Spleen (tissue), 11 donors: ENCODE results near the gene CCDC102A. TPM values are rescaled to one million over a fixed set of nuclear protein-coding genes. Genes with fewer than 3 reads are reported as not detected.

Experiments
- DNase-seq: peaks from one replicate; pipeline ENCODE4 v3.0.0-alpha.2; 2020
- H3K27ac ChIP-seq, 8 donors: fragments of 200-600 bp; sonication (generic) in 7 of 8; 1 replicate in 4 of 8; 2 replicates in 4 of 8; pipeline versions ENCODE4 v1.5.0 to v1.8.0; 2016 to 2021; ENCODE audit warnings: inconsistent platforms in 4 of 8, mild to moderate bottlenecking in 4 of 8, moderate library complexity in 1 of 8
- H3K27me3 ChIP-seq, 7 donors: fragments of 200-600 bp; sonication (generic) in 6 of 7; replicated peaks in 1 of 7; 1 replicate in 4 of 7; 2 replicates in 3 of 7; pipeline versions ENCODE4 v1.5.0 to v1.8.0; 2016 to 2021; ENCODE audit warnings: inconsistent platforms in 3 of 7, mild to moderate bottlenecking in 1 of 7
- H3K36me3 ChIP-seq, 6 donors: fragments of 200-600 bp; sonication (generic) in 5 of 6; 1 replicate in 4 of 6; 2 replicates in 2 of 6; pipeline versions ENCODE4 v1.5.0 to v1.8.0; 2016 to 2021; ENCODE audit warnings: inconsistent platforms in 2 of 6
- H3K4me1 ChIP-seq, 6 donors: fragments of 200-600 bp; sonication (generic) in 5 of 6; 1 replicate in 3 of 6; 2 replicates in 3 of 6; pipeline versions ENCODE4 v1.5.0 to v1.8.0; 2016 to 2021; ENCODE audit warnings: inconsistent platforms in 3 of 6
- H3K4me3 ChIP-seq, 8 donors: fragments of 200-600 bp; sonication (generic) in 7 of 8; 1 replicate in 4 of 8; 2 replicates in 4 of 8; pipeline versions ENCODE4 v1.5.0 to v1.8.0; 2016 to 2021; ENCODE audit warnings: inconsistent platforms in 4 of 8, mild to moderate bottlenecking in 4 of 8, moderate library complexity in 2 of 8
- H3K9me3 ChIP-seq, 8 donors: fragments of 200-600 bp; sonication (generic) in 7 of 8; 1 replicate in 4 of 8; 2 replicates in 4 of 8; pipeline versions ENCODE4 v1.5.0 to v1.8.0; 2016 to 2021; ENCODE audit warnings: inconsistent platforms in 4 of 8
- POLR2A ChIP-seq, 3 donors: fragments of 450-650 bp; IDR thresholded peaks; one replicate each; pipeline ENCODE4 v1.5.1; 2017; ENCODE audit warnings: antibody characterized with exemption in 3 of 3, mild to moderate bottlenecking in 1 of 3
- POLR2AphosphoS5 ChIP-seq, 3 donors: sonication (generic); formaldehyde crosslinking; IDR thresholded peaks; one replicate each; pipeline ENCODE4 v1.5.1; 2017; ENCODE audit warnings: antibody characterized with exemption in 3 of 3
- WGBS, 5 donors: extraction: QIAGEN DNeasy Blood & Tissue Kit in 3 of 5; methylation state at CpG; one replicate each; pipeline versions ENCODE4 v1.1.5 to v1.1.7; 2013 to 2018; 5-methylcytosine and 5-hydroxymethylcytosine counted together
- intact Hi-C: fragments of 100-400 bp; cut with DNase I; formaldehyde crosslinking; loops from one replicate; pipeline ENCODE4 v1.15.0; 2023; ENCODE audit warnings: low total_unique reads
- polyA plus RNA-seq, 3 donors: library from polyadenylated mRNA; stranded (reverse); fragments of 200-250 nt; gene quantifications; one replicate each; pipeline ENCODE4 v1.2.1, GENCODE V29; 2013
- total RNA-seq, 7 donors: library from RNA; depleted of rRNA in 3 of 7; stranded (reverse); fragments of >200 nt in 3 of 7; fragmentation: NEBNext Ultra II Directional in 4 of 7; extraction: Animal tissue kit (Norgen Biotek cat#: 25700) in 4 of 7; gene quantifications; one replicate each; pipeline versions ENCODE4 v1.1.0 to v1.2.1, GENCODE V29; 2016 to 2021
- TF ChIP-seq, protein P1 (sequence below), 11 experiments: fragments of 200-600 bp in 7 of 11; fragments of 450-650 bp in 4 of 11; sonication (generic) in 4 of 11; IDR thresholded peaks in 8 of 11; conservative IDR thresholded peaks in 3 of 11; 1 replicate in 7 of 11; 2 replicates in 4 of 11; pipeline versions ENCODE4 v1.4.0 to v1.8.0; 2016 to 2021; ENCODE audit warnings: antibody characterized with exemption in 11 of 11, inconsistent platforms in 4 of 11, mild to moderate bottlenecking in 1 of 11
- donor health status: healthy with polysubstance abuse.
- donor health status: DM: no; HTN: no; CAD: no; lungs with moderate emphysema.
- donor health status: DM: no; HTN: no; CAD: no.
- donor health status: Bipolar disorder and iron deficiency.
- donor health status: healthy.
- donor health status: DM: no; HTN: no; CAD: no.
- donor health status: DM: yes; HTN: yes; CAD: no.

The CCDC102A gene
- total and polyA plus RNA-seq, 10 donors: 4.6 to 14.8 (median 7.8) TPM

DNA sequence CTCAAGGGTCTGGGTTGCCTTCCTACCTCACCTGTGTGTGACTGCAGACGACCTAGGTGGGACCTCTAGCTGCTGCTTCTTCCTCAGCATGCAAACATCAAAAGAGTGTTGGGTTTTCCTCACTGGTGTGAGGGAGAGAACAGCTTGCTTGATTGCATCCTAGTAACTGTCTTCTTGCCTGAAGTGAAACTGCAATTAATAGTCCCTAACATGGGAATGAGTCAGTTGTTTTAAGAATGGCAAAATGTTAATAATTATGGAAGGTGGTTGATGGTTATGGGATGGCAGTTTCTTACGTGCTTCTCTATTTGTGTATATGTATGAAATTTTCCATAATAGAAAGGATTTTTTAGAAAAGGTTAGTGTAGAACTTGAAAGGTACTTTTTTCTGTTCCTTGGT lies 68.0 kb downstream of the CCDC102A start:
- intact Hi-C loops: loop anchor here (10.0 kb wide), 1 partner anchor 46 kb away; no protein-coding TSS in a partner anchor
- Histone ChIP-seq H3K27me3 (no peaks in the 10 kb centered on the region), H3K9me3 (no peaks in the 10 kb centered on the region), H3K4me1 (peaks cover 13 to 74% (median 53%) of the 10 kb centered on the region in 6 donors), H3K4me3 (no peak overlapping the region), H3K36me3 (peaks cover 0 to 99% (median 75%) of the 10 kb centered on the region in 6 donors), H3K27ac (no peak overlapping the region)
- TF ChIP-seq POLR2A (IDR thresholded peaks at IDR 0.05) (no peak), POLR2AphosphoS5 (IDR thresholded peaks at IDR 0.05) (no peak)
- TF ChIP-seq, protein P1, sequence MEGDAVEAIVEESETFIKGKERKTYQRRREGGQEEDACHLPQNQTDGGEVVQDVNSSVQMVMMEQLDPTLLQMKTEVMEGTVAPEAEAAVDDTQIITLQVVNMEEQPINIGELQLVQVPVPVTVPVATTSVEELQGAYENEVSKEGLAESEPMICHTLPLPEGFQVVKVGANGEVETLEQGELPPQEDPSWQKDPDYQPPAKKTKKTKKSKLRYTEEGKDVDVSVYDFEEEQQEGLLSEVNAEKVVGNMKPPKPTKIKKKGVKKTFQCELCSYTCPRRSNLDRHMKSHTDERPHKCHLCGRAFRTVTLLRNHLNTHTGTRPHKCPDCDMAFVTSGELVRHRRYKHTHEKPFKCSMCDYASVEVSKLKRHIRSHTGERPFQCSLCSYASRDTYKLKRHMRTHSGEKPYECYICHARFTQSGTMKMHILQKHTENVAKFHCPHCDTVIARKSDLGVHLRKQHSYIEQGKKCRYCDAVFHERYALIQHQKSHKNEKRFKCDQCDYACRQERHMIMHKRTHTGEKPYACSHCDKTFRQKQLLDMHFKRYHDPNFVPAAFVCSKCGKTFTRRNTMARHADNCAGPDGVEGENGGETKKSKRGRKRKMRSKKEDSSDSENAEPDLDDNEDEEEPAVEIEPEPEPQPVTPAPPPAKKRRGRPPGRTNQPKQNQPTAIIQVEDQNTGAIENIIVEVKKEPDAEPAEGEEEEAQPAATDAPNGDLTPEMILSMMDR (IDR thresholded peaks at IDR 0.05 in 8 of 11, conservative IDR thresholded peaks at IDR 0.05 in 3 of 11): no peak
- DNase-seq: no peak
- whole genome bisulfite sequencing, 5 donors: 75 to 94% (median 91%) methylated on average over 2 of the region's 2 CpGs

DNA sequence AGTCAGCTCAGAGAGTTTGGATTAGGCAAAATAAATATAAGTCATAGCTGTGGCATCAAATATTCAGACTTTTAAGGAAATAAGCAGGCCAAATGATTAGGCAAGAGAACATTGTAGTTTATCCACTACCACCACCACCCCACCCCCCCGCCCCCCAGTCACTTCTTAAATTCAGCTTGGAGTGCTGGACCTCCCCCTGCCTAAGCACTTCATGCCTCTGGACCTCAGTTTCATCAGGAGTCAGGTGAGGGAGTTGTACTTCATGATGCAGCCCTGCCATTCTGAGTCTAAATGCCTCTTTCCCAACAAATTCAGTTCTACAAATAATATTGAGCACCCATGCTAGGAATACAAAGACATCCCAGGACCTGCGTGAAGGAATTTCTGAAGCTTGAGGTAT lies 71.8 kb downstream of the CCDC102A start:
- TF ChIP-seq, protein P1 (IDR thresholded peaks at IDR 0.05 in 8 of 11, conservative IDR thresholded peaks at IDR 0.05 in 3 of 11): no peak
- no peak for TF ChIP-seq POLR2AphosphoS5 (IDR thresholded peaks at IDR 0.05)
- TF ChIP-seq POLR2A (IDR thresholded peaks at IDR 0.05): no peak
- H3K9me3 ChIP-seq: no peaks in the 10 kb centered on the region
- no peak overlapping the region for H3K27ac ChIP-seq
- H3K36me3 ChIP-seq: peaks cover 0 to 78% (median 58%) of the 10 kb centered on the region in 6 donors
- 87 to 100% (median 96%) methylated on average over 2 of the region's 2 CpGs for WGBS, 5 donors
- no peak for DNase-seq
- no peak overlapping the region for H3K4me3 ChIP-seq
- H3K4me1 ChIP-seq: peaks cover 12 to 51% (median 28%) of the 10 kb centered on the region in 6 donors
- intact Hi-C loops: loop anchor here (10.0 kb wide), 1 partner anchor 50 kb away; no protein-coding TSS in a partner anchor
- no peaks in the 10 kb centered on the region for H3K27me3 ChIP-seq

DNA sequence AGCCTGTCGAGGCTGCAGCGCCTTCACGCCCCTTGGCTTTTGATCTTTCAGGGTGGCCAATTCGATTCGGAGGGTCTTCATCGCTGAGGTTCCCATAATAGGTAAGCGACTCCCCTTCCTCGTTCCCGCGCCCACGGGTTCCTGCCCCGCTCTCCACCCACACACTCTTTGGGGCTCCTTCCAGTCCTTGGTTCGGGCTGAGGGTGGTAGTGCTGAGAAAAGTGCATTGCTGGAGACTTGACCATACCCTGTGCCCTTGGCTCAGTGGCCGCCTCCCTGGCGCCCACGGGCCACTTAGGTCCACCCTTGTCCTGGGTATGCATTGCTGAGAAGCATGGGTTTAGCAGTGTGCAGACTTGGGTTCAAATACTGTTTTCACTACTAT lies 73.4 kb downstream of the CCDC102A start:
- H3K27ac ChIP-seq: peak overlapping the region; percentile 80 to 94 (median 90)

More for the DNA sequence above, 73.4 kb downstream of the CCDC102A start:
- Histone ChIP-seq H3K4me3 (peak overlapping the region; percentile 86 to 97 (median 90)), H3K4me1 (peaks cover 12 to 47% (median 28%) of the 10 kb centered on the region in 6 donors), H3K9me3 (no peaks in the 10 kb centered on the region), H3K27me3 (no peaks in the 10 kb centered on the region), H3K36me3 (peaks cover 0 to 78% (median 53%) of the 10 kb centered on the region in 6 donors)
- TF ChIP-seq POLR2A (IDR thresholded peaks at IDR 0.05) (no peak), POLR2AphosphoS5 (IDR thresholded peaks at IDR 0.05) (no peak)
- TF ChIP-seq, protein P1 (IDR thresholded peaks at IDR 0.05 in 8 of 11, conservative IDR thresholded peaks at IDR 0.05 in 3 of 11): no peak
- intact Hi-C loops: loop anchor here (10.0 kb wide), 1 partner anchor 52 kb away; no protein-coding TSS in a partner anchor
- DNase-seq: no peak
- WGBS, 5 donors: 0 to 3% (median 2%) methylated on average over 14 to 16 of the region's 16 CpGs
